ENCODE results near the gene STRBP. TPM values are rescaled to one million over a fixed set of nuclear protein-coding genes. Genes with fewer than 3 reads are reported as not detected.
"Not testable (repeated sequence)": the region's sequence is repeated elsewhere in the genome, so short reads cannot be mapped to it uniquely, and the experiment has no call there.

The STRBP gene
- total and polyA plus RNA-seq, 3 donors from 2014 or later = 47.8 to 102 (median 66.5) TPM

DNA sequence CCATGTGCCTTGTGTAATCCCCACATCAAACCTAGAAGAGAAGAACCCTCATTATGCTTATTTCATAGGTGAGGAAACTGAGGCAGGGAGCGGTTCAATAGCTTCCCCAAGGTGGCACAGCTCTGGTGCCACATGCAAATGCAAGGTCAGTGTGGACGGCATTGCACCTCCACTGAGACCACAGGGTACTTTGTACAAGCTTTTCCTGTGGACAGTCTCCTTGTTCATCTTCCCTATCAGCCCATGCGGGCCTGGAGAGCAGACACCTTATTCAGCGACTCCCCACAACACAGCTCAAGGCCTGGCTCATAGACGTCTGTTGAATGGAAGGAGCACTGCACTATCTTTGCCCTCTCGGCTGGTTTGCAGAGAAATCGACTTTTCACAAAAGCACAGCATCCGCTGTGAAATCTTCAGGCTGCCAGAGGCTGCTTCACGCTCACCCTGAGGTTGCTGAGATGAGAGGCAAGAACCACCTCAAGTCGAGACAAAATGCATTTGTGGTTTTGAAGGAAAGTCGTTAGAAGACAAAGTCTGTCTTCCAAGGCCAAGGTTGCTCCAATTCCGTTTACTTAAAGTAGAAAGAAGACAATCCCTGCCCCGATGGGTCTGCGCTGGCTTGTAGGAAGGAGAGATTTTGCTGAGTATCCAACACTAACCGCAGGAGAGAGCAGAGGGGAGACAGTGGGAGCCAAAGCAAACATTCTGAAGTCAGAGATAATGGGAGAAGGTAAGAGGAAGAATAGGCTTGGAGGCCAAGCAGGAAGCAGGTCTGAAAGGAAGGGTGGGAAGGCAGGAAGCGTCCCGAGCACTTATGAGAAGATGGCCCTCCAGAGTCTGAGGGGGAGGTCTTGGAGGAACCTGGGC is 34.2 kb upstream of the STRBP start:
- TF ChIP-seq CTCF (IDR thresholded peaks at IDR 0.05) (no peak), POLR2A (IDR thresholded peaks at IDR 0.05) (no peak)
- no peak for DNase-seq
- no peaks in the 10 kb centered on the region for H3K9me3 ChIP-seq
- 64 to 73% methylated on average over 14 to 17 of the region's 17 CpGs for WGBS, 2 donors
- no peaks in the 10 kb centered on the region for H3K27me3 ChIP-seq
- peaks cover 8% of the 10 kb centered on the region for H3K4me1 ChIP-seq
- intact Hi-C loops (cut with DNase I; ENCODE audit: low total_unique reads) = no loop called here
- H3K4me3 ChIP-seq = no peak overlapping the region
- no peaks in the 10 kb centered on the region for H3K36me3 ChIP-seq (ENCODE audit: low read depth, missing control alignments)
- H3K27ac ChIP-seq = no peak overlapping the region

DNA sequence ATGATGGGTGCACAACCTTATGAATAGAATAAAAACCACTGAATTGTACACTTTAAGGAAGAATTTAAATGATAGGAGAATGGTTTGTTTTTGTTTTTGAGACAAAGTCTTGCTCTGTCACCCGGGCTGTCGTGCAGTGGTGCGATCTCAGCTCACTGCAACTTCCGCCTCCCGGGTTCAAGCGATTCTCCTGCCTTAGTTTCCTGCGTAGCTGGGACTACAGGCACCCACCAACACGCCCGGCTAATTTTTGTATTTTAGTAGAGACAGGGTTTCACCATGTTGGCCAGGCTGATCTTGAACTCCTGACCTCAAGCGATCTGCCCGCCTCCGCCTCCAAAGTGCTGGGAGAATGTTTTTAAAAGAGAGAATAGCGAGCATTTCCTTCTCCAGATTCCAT is 33.5 kb upstream of the STRBP start:
- H3K9me3 ChIP-seq; H3K27me3 ChIP-seq; H3K27ac ChIP-seq; H3K4me3 ChIP-seq; DNase-seq; H3K4me1 ChIP-seq; intact Hi-C loops (cut with DNase I; ENCODE audit: low total_unique reads); H3K36me3 ChIP-seq (ENCODE audit: low read depth, missing control alignments): not testable (repeated sequence)
- WGBS, 2 donors = 91 to 95% methylated on average over 13 of the region's 13 CpGs

DNA sequence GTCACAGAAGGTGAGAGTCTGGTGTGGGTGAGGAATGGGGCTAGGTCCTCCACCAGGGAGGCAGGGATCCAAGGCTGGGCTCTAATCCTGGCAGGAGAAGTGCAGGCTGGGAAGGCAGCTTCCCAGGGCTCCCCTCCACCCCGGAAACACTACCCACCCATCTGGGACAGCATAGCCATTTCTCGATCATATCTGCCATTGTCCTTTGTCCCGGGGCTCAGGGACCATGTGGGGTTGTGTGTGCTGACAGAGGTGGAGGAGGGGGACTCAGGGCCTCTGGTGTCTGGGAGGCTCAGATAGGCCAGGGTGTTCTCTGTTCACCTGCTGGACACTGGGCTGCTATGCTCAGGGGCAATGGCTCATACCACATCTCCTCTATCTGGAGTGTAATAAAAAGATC is 32.2 kb upstream of the STRBP start:
- Histone ChIP-seq H3K27me3 (no peaks in the 10 kb centered on the region), H3K9me3 (no peaks in the 10 kb centered on the region), H3K4me3 (no peak overlapping the region), H3K36me3 (ENCODE audit: low read depth, missing control alignments) (no peaks in the 10 kb centered on the region), H3K27ac (no peak overlapping the region), H3K4me1 (peaks cover 8% of the 10 kb centered on the region)
- 52 to 81% methylated on average over 3 of the region's 3 CpGs for WGBS, 2 donors
- intact Hi-C loops (cut with DNase I; ENCODE audit: low total_unique reads) = no loop called here
- no peak for DNase-seq
- TF ChIP-seq POLR2A (IDR thresholded peaks at IDR 0.05) (no peak), CTCF (IDR thresholded peaks at IDR 0.05) (no peak)

- TF ChIP-seq CTCF (IDR thresholded peaks at IDR 0.05) (no peak), POLR2A (IDR thresholded peaks at IDR 0.05) (no peak)
- H3K27me3 ChIP-seq = no peaks in the 10 kb centered on the region
- no peak for DNase-seq
- no peak overlapping the region for H3K4me3 ChIP-seq
- WGBS, 2 donors = 54 to 73% methylated on average over 10 of the region's 10 CpGs
- H3K9me3 ChIP-seq = no peaks in the 10 kb centered on the region
- no peak overlapping the region for H3K27ac ChIP-seq
- no peaks in the 10 kb centered on the region for H3K36me3 ChIP-seq (ENCODE audit: low read depth, missing control alignments)
- intact Hi-C loops (cut with DNase I; ENCODE audit: low total_unique reads) = no loop called here
- peaks cover 3% of the 10 kb centered on the region for H3K4me1 ChIP-seq
Measured at GRCh38 chr9:123299558-123300126, 31.3 kb upstream of the STRBP start.

GRCh38 chr9:123296174-123296573 is 27.8 kb upstream of the STRBP start:
- Histone ChIP-seq H3K27ac (no peak overlapping the region), H3K4me1 (no peaks in the 10 kb centered on the region), H3K9me3 (no peaks in the 10 kb centered on the region), H3K4me3 (no peak overlapping the region), H3K36me3 (ENCODE audit: low read depth, missing control alignments) (no peaks in the 10 kb centered on the region), H3K27me3 (no peaks in the 10 kb centered on the region)
- no peak for DNase-seq
- no peak for TF ChIP-seq POLR2A (IDR thresholded peaks at IDR 0.05)
- no peak for TF ChIP-seq CTCF (IDR thresholded peaks at IDR 0.05)
- intact Hi-C loops (cut with DNase I; ENCODE audit: low total_unique reads) = no loop called here

Measured in testis (tissue), 3 donors.